GM23338 (cell line): Measurements from ENCODE around the gene SUPT6H. TPM values are rescaled to one million over a fixed set of nuclear protein-coding genes. Genes with fewer than 3 reads are reported as not detected.

Experiments used
- ATAC-seq: fragments of 200-7000 bp; cut with Tn5 transposase; 3 replicates; pipeline ENCODE4 v1.9.1; 2020
- DNase-seq: peaks from one replicate; pipeline ENCODE4 v3.0.0-alpha.2; 2015; ENCODE audit warnings: low spot score
- H2AFZ ChIP-seq: fragments of 200-600 bp; sonication (generic); 2 replicates; pipeline ENCODE4 v1.8.0; 2016; ENCODE audit warnings: antibody characterized with exemption, mild to moderate bottlenecking, moderate library complexity
- H3F3A ChIP-seq: fragments of 200-600 bp; sonication (generic); replicated peaks from 2 replicates; pipeline ENCODE4 v1.8.0; 2017; ENCODE audit warnings: antibody characterized with exemption, mixed run types, low read depth
- H3K27ac ChIP-seq: fragments of 200-600 bp; sonication (generic); 2 replicates; pipeline ENCODE4 v1.6.1; 2016; ENCODE audit warnings: low read depth
- H3K27me3 ChIP-seq: fragments of 200-600 bp; sonication (generic); 2 replicates; pipeline ENCODE4 v1.8.0; 2016; ENCODE audit warnings: mild to moderate bottlenecking, mixed run types, moderate library complexity; ENCODE audit not compliant: insufficient read depth
- H3K36me3 ChIP-seq: fragments of 200-600 bp; sonication (generic); 2 replicates; pipeline ENCODE4 v1.8.0; 2016; ENCODE audit warnings: mild to moderate bottlenecking; ENCODE audit not compliant: insufficient read depth
- H3K4me1 ChIP-seq: fragments of 200-600 bp; sonication (generic); 2 replicates; pipeline ENCODE4 v1.8.0; 2016; ENCODE audit warnings: mild to moderate bottlenecking, moderate library complexity; ENCODE audit not compliant: insufficient read depth
- H3K4me2 ChIP-seq: fragments of 200-600 bp; sonication (generic); 2 replicates; pipeline ENCODE4 v1.7.1; 2017; ENCODE audit warnings: mixed run types
- H3K4me3 ChIP-seq: fragments of 200-600 bp; sonication (generic); 2 replicates; pipeline ENCODE4 v1.6.1; 2016; ENCODE audit warnings: mixed run types
- H3K79me2 ChIP-seq: fragments of 200-600 bp; sonication (generic); replicated peaks from 2 replicates; pipeline ENCODE4 v1.8.0; 2017; ENCODE audit warnings: mild to moderate bottlenecking; ENCODE audit not compliant: insufficient read depth
- H3K9me2 ChIP-seq: fragments of 200-600 bp; sonication (generic); 2 replicates; pipeline ENCODE4 v1.8.0; 2017; ENCODE audit not compliant: insufficient read depth
- H4K20me1 ChIP-seq: fragments of 200-600 bp; sonication (generic); replicated peaks from 2 replicates; pipeline ENCODE4 v1.8.0; 2017; ENCODE audit warnings: mild to moderate bottlenecking; ENCODE audit not compliant: insufficient read depth
- H3K27ac Mint-ChIP-seq: 2 replicates; pipeline ENCODE4 v1.8.0; 2020; ENCODE audit warnings: inconsistent platforms, mild to moderate bottlenecking, moderate library complexity, mixed read lengths
- H3K27me3 Mint-ChIP-seq: 3 replicates; pipeline ENCODE4 v1.8.0; 2022; ENCODE audit warnings: low read depth, mild to moderate bottlenecking, moderate library complexity, mixed read lengths, inconsistent platforms; ENCODE audit not compliant: insufficient read depth, poor library complexity
- H3K36me3 Mint-ChIP-seq: 3 replicates; pipeline ENCODE4 v1.8.0; 2021; ENCODE audit warnings: low read depth, mild to moderate bottlenecking, inconsistent platforms, moderate library complexity, mixed read lengths
- H3K4me1 Mint-ChIP-seq: 3 replicates; pipeline ENCODE4 v1.8.0; 2020; ENCODE audit warnings: mild to moderate bottlenecking, inconsistent platforms, mixed read lengths
- H3K4me3 Mint-ChIP-seq: 3 replicates; pipeline ENCODE4 v1.8.0; 2021; ENCODE audit warnings: moderate library complexity, mild to moderate bottlenecking, inconsistent platforms, mixed read lengths
- H3K9me3 Mint-ChIP-seq: 3 replicates; pipeline ENCODE4 v1.8.0; 2020; ENCODE audit warnings: moderate library complexity, mild to moderate bottlenecking, inconsistent platforms, mixed read lengths
- CREB1 ChIP-seq: fragments of 250-450 bp; sonication (Bioruptor Pico); IDR thresholded peaks from 2 replicates; pipeline ENCODE4 v1.5.0; 2020; ENCODE audit warnings: low read depth, mild to moderate bottlenecking, moderate library complexity
- CTCF ChIP-seq, 2 experiments: fragments of 200-600 bp in 1 of 2; sonication (generic) in 1 of 2; conservative IDR thresholded peaks; 2 replicates each; pipeline versions ENCODE4 v1.5.1 to v1.6.1; 2016 to 2017; ENCODE audit warnings: antibody characterized with exemption in 2 of 2, low read depth in 2 of 2, mild to moderate bottlenecking in 2 of 2, moderate library complexity in 1 of 2
- ETS1 ChIP-seq: IDR thresholded peaks from 2 replicates; pipeline ENCODE4 v1.6.1; 2016; ENCODE audit warnings: antibody characterized with exemption
- EZH2phosphoT487 ChIP-seq: fragments of 200-600 bp; sonication (generic); IDR thresholded peaks from one replicate; pipeline ENCODE4 v1.8.1; 2018; ENCODE audit warnings: antibody characterized with exemption; ENCODE audit not compliant: unreplicated experiment
- JUNB ChIP-seq: IDR thresholded peaks from one replicate; pipeline ENCODE4 v1.6.1; 2016; ENCODE audit warnings: antibody characterized with exemption; ENCODE audit not compliant: unreplicated experiment
- NANOG ChIP-seq: IDR thresholded peaks from 2 replicates; pipeline ENCODE4 v1.6.1; 2016; ENCODE audit warnings: antibody characterized with exemption, borderline replicate concordance
- POLR2AphosphoS5 ChIP-seq: IDR thresholded peaks from 2 replicates; pipeline ENCODE4 v1.6.1; 2016; ENCODE audit warnings: antibody characterized with exemption, low read depth
- STAT1 ChIP-seq: IDR thresholded peaks from one replicate; pipeline ENCODE4 v1.6.1; 2016; ENCODE audit warnings: antibody characterized with exemption; ENCODE audit not compliant: unreplicated experiment
- ZNF114 ChIP-seq: fragments of 250-450 bp; sonication (Bioruptor Pico); IDR thresholded peaks from 2 replicates; pipeline ENCODE4 v1.5.0; 2020; ENCODE audit warnings: mild to moderate bottlenecking, moderate library complexity
- polyA plus RNA-seq: library from polyadenylated mRNA; unstranded; fragments of >200 nt; fragmentation: Nextera tagmentation; extraction: Ambion mirVana; gene quantifications from 2 replicates; pipeline ENCODE4 v1.2.1, GENCODE V29; 2016
- total RNA-seq: library from RNA; depleted of rRNA; stranded (reverse); fragments of >200 nt; shearing (Covaris generic); gene quantifications from 2 replicates; pipeline ENCODE4 v1.2.3, GENCODE V29; 2014

SUPT6H gene
- total and polyA plus RNA-seq, 2 experiments from 2014 or later = 17.8 to 70.7 TPM

GRCh38 chr17:28743243-28744103, 81.5 kb downstream of the SUPT6H start, which contains the start of gene TRAF4:
TRAF4 (plus strand) TSS chr17:28744011; CDS start chr17:28744113, 102 bp downstream.
- Histone ChIP-seq H3K4me1 (peaks cover 32% of the 10 kb centered on the region), H3K27me3 (no peaks in the 10 kb centered on the region), H4K20me1 (peaks cover 8% of the 10 kb centered on the region; the same call in 1 of the 2 replicates), H3F3A (peaks cover 33% of the 10 kb centered on the region), H3K4me3 (peak within 1 kb of the TSS; percentile 93), H3K27ac (peak within 1 kb of the TSS; percentile 99), H2AFZ (no peak within 1 kb of the TSS), H3K4me2 (peak within 1 kb of the TSS; percentile 96), H3K36me3 (peaks cover 10% of the 10 kb centered on the region; the same call in 1 of the 2 replicates), H3K9me2 (no peaks in the 10 kb centered on the region), H3K79me2 (peaks cover 32% of the 10 kb centered on the region)
- Mint-ChIP-seq H3K36me3 (peaks cover 49% of the 10 kb centered on the region), H3K9me3 (no peaks in the 10 kb centered on the region), H3K27ac (peak within 1 kb of the TSS; percentile 98), H3K4me3 (peak within 1 kb of the TSS; percentile 91), H3K27me3 (peaks cover 41% of the 10 kb centered on the region), H3K4me1 (peaks cover 31% of the 10 kb centered on the region)
- TF ChIP-seq JUNB (no peak), EZH2phosphoT487 (no peak), CREB1 (CRISPR knock-in tag) (peak; percentile 19; the same call in 1 of the 2 replicates), NANOG (no peak), CTCF (conservative IDR thresholded peaks at IDR 0.05; ENCODE audit: low read depth in 2 of 2) (peak in 1 of 2 experiments; percentile 19; a peak in 1 of 4 replicates), ETS1 (peak; percentile 43; the same call in 1 of the 2 replicates), STAT1 (no peak), POLR2AphosphoS5 (peak; percentile 38), ZNF114 (CRISPR knock-in tag) (no peak)
- ATAC-seq (peak; percentile 45), DNase-seq (peak; percentile 91)

- Mint-ChIP-seq H3K27me3 (peaks cover 38% of the 10 kb centered on the region), H3K4me3 (peak overlapping the region; percentile 91), H3K4me1 (peaks cover 38% of the 10 kb centered on the region), H3K27ac (peak overlapping the region; percentile 98), H3K9me3 (no peaks in the 10 kb centered on the region), H3K36me3 (peaks cover 52% of the 10 kb centered on the region)
- no peak overlapping the region for H2AFZ ChIP-seq
- H4K20me1 ChIP-seq = peaks cover 8% of the 10 kb centered on the region; the same call in 1 of the 2 replicates
- TF ChIP-seq JUNB (no peak), CREB1 (CRISPR knock-in tag) (peak; percentile 99), POLR2AphosphoS5 (0 out of 2 replicates have a peak, but pooled peaks have one; percentile 40), ETS1 (no peak), CTCF (conservative IDR thresholded peaks at IDR 0.05; ENCODE audit: low read depth in 2 of 2) (no peak)
- ATAC-seq (peak; percentile 5), DNase-seq (peak; percentile 86)
- H3K4me3 ChIP-seq = peak overlapping the region; percentile 93
- no peaks in the 10 kb centered on the region for H3K27me3 ChIP-seq
- H3K9me2 ChIP-seq = no peaks in the 10 kb centered on the region
- peak overlapping the region; percentile 99 for H3K27ac ChIP-seq
- peaks cover 15% of the 10 kb centered on the region; the same call in 1 of the 2 replicates for H3K36me3 ChIP-seq
- H3K79me2 ChIP-seq = peaks cover 32% of the 10 kb centered on the region
- H3K4me1 ChIP-seq = peaks cover 32% of the 10 kb centered on the region
- peaks cover 42% of the 10 kb centered on the region for H3F3A ChIP-seq
- peak overlapping the region; percentile 96 for H3K4me2 ChIP-seq
These were observed 82.3 kb downstream of the SUPT6H start for GRCh38 chr17:28744104-28744971.
